D721Med (cell line): ENCODE measurements around the gene FAM229B.
A peak's percentile ranks its signal among the peaks of the same experiment; 100 is the strongest.
"Not testable (repeated sequence)": the region's sequence is repeated elsewhere in the genome, so short reads cannot be mapped to it uniquely, and the experiment has no call there.

Experiments used
- DNase-seq: peaks from one replicate; pipeline ENCODE4 v3.0.0; 2011; ENCODE audit warnings: low spot score; ENCODE audit not compliant: insufficient read length
- FAIRE-seq: peaks from 2 replicates; lab custom pipeline; 2011; peaks lifted over from hg19 to GRCh38; lab: Jason Lieb, UNC
- CTCF ChIP-seq: IDR thresholded peaks from 2 replicates; pipeline ENCODE4 v1.5.1; 2012; ENCODE audit warnings: mild to moderate bottlenecking, control low read depth; ENCODE audit not compliant: insufficient read depth; ENCODE audit errors: missing control alignments

FAM229B gene

GRCh38 chr6:112043032-112044007 is 44.1 kb upstream of the FAM229B start:
- FAIRE-seq: peak; percentile 63
- peak; percentile 98 for TF ChIP-seq CTCF

DNA sequence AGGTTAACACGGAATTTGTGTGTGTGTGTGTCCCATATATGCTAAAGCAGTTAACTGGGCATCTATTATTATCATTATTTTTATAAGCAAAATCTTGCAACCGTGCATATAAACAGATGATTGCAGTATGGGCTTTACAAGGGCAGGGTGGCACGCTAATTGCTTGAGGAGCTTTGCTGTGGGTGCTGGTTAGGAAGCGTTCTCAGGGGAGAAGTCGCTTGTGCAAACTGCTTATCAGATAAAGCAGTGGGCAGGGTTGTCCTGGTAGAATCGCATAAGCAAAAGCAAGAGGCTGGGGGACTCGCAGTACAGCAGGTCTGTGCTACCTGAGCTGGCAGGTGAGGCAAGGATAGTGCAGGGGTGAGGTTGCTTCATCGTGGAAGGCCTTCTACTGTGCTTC is 43.2 kb upstream of the FAM229B start:
- no peak for TF ChIP-seq CTCF
- no peak for DNase-seq
- FAIRE-seq: no peak

More at GRCh38 chr6:112043032-112044007, 44.1 kb upstream of the FAM229B start:
- peak; percentile 52 for DNase-seq

GRCh38 chr6:112044856-112045255 is 42.5 kb upstream of the FAM229B start:
- FAIRE-seq (no peak), DNase-seq (no peak)
- TF ChIP-seq CTCF: no peak

GRCh38 chr6:112047523-112047922 is 39.9 kb upstream of the FAM229B start:
- FAIRE-seq, DNase-seq: not testable (repeated sequence)

DNA sequence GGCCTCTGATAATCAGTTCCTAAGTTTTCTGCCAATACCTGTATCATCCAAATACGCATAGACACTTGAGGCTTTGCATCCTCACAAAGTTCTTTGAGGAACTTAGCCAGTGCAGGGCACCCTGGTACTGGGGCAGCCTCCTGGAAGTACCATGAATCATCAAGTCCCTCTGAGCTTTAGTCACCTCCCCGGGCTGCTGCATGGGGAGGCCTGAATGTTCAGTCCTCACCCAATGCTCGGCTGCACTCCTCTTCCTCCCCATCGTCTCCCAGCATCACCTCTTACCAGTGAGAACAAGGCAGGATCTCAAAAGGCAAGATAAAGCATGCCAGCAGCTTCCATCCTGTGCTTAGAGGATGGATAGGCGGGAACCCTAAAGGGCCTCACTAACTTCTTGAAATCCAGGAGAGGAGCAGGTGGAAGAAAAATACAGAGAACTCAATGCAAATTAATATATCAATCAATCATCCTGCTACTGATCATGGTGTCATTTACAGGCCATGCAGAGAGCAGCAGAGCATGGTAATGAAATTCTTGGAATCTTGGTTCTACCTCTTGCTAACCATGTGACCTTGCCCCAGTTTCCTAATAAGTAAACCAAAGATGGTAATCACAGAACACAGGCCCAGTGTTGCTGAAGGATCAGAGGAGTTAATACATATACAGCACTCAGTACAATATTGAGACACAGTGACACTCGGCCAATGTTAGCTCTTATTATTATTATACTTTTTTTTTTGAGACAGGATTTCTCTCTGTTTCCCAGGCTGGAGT is 38.2 kb upstream of the FAM229B start:
- FAIRE-seq: no peak
- DNase-seq: no peak
- no peak for TF ChIP-seq CTCF

GRCh38 chr6:112049996-112050395 is 37.4 kb upstream of the FAM229B start:
- no peak for DNase-seq
- TF ChIP-seq CTCF: no peak
- FAIRE-seq: no peak

DNA sequence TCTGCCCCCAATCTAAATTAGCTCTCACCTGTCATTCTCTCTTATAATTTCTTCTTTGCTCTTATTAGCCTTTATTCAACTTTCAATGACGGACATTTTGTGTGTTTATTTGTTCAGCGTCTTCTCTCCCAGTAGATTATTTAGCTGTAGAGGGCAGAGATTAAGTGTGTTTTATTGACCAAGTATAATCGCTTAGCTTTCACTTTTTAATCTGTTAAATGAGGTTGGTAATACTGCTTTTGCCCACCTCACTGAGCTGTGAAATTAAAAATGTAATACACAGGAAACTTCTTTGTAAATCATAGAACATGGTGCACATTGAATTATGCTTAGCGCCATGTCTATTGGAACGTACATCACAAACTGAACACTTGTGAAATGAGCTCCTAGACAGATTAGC is 37.0 kb upstream of the FAM229B start:
- no peak for TF ChIP-seq CTCF
- FAIRE-seq: no peak
- no peak for DNase-seq

DNA sequence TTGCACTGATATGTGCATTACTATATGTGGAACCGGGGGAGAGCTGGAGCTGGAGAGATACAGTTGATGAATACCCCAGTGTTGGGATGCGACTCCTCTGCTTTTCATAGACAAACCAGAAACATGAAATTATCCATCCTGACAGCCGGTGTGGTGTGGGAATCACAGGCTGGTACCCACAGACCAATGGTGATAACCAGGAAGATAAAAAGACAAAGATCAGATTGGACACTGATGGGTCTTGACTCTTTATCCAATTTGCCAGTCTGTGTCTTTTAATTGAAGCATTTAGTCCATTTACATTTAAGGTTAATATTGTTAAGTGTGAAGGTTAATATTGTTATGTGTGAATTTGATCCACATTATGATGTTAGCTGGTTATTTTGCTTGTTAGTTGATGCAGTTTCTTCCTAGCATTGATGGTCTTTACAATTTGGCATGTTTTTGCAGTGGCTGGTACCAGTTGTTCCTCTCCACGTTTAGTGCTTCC is 36.1 kb upstream of the FAM229B start:
- not testable (repeated sequence) for DNase-seq, FAIRE-seq
